OCI-M1 (cell line): ENCODE measurements around the gene RRP15.
A peak's percentile ranks its signal among the peaks of the same experiment; 100 is the strongest.

Source experiments
- DNase-seq: peaks from one replicate; lab custom pipeline; 2025; lab: John Stamatoyannopoulos, UW

Gene RRP15

GRCh38 chr1:218362418-218363076 is 77.5 kb downstream of the RRP15 start:
- no peak for DNase-seq

- no peak for DNase-seq
Measured at GRCh38 chr1:218363141-218363540, 78.0 kb downstream of the RRP15 start.

- DNase-seq: no peak
Measured at GRCh38 chr1:218364028-218364710, 79.1 kb downstream of the RRP15 start.

DNA sequence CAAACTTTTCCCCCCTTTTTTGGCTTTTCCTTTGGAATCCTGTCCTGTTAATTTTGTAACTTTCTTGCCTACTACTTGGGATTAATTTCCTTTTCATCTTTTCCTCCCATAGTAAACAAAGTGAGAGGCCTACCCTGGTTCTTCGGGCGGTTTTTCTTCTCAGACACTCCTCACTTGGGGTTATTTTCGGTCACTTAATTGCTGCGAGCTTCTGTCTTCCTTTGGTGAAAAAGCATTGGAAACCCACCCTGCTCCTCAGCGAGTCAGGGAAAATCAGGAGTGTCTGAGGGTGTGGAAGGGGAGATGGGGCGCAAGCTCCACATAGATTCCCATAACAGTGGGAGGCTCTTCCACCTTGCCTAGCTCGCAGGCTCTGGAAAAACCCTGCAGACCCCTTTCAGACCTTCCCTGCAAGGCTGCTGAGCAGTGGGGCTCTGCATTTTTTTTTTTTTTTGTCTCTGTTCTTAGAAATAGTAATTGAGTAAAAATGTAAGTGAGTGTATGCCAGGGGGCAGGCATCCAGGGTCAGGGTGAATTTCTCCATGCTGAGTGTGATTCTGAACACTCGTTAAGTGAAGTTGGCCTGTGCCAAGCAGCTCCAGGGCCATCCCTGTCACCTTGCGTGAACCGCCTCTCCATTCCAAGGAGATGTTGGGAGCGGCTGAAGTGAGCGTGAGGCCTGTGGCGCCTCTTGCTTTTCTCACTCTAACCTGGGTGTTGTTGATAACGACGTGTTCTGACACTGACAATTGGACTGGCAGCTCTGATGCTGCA is 80.3 kb downstream of the RRP15 start:
- DNase-seq: no peak

GRCh38 chr1:218366322-218367052 is 81.4 kb downstream of the RRP15 start:
- no peak for DNase-seq

GRCh38 chr1:218367118-218367517 is 82.0 kb downstream of the RRP15 start:
- no peak for DNase-seq

DNA sequence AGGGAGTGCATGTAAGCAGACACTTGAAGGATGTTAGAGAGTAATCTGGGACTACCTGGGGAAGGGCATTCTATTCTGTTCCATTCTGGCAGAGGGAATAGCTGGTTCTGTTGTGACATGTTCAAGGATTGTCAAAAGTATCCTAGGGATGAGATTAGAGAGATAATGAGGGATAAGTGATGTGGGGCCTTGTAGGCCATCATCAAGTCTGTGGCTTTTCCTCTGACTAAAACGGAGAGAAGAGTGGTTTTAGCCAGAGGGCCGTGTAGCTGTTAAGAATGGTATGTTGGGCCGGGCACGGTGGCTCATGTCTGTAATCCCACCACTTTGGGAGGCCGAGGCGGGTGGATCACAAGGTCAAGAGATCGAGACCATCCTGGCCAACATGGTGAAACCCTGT is 83.6 kb downstream of the RRP15 start:
- no peak for DNase-seq

- no peak for DNase-seq
Measured at GRCh38 chr1:218369688-218370511, 84.8 kb downstream of the RRP15 start.

GRCh38 chr1:218371927-218372672 is 87.0 kb downstream of the RRP15 start:
- DNase-seq: no peak

DNA sequence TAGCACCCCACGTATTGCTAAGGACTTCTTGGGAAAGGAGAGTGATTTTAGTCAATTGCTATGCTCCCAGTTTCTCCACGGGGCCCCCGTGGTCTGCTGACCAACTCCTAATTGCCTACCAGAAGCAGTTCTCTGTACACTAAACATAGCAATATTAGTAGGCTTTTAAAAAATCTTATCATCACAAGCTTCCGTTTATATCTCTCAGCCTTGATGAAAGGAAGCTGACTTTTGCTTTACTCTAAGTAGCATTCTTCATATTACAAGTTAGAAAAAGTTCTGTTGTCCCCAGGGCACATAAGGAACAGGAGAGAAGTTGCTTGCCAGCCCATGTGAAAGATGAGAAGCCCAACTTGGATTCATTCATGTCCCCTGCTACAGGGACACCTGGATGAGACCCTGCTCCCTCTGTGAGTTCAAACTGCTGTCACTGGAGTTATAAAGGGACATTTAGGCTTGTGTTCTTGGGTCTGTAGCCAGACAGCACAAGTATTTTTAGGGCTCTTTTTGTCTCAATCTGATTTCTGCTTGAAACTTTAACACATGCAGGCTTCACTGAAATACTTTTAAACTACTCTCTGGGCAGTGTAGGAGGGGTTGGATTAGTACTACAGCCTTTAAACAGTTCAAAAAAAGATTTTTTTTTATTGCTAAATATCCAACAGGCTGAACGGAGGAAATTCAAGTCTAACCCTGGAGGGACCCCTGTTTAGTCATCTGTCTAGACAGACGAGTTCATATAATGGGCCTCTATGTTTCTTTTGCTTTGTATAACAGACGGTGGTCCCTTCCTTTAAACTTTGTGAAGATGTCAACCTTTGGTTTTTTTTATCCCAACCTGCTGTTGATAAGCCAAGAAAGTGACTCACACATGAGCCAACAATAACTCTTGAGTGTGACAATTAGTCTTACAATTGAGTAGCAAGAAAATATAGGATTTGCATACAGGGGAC is 89.6 kb downstream of the RRP15 start:
- DNase-seq: no peak

DNA sequence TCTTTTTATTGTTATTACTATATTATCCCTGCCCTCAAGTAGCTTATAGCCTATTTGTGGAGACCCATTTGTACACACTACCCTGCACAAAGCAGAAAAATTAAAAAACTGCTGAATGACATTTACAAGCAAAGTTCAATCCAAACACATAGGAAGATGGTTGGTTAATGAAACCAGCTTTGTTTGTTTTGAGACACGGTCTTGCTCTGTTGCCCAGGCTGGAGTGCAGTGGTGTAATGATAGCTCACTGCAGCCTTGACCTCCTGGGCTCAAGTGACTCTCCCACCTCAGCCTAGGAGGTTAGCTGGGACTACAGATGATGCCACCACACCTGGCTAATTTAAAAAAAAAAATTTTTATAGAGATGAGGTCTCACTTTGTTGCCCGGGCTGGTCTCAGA is 91.6 kb downstream of the RRP15 start:
- DNase-seq: no peak

DNA sequence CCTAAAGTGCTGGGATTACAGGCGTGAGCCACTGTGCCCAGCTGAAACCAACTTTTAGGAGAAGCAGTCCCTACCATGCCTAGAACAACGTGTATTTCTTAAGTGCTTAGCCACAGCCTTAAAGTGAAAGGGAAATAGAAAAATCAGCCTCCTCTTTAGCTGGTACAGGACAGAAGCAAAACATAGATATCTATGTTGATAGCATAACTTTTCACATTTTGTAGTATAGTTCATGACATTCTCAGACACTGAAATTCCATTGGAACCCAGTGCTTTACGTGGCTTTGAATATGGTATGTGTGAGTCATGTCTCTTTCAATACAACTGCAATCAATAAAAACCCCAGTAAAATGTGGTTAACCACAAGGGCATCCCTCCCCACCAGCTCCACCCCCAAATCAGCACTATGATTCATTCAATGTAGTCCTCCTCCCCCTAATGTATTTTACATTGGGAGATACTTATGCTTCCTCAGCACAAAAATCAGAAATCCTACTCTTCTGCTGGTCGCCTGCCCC is 92.1 kb downstream of the RRP15 start:
- peak; percentile 75 for DNase-seq

GRCh38 chr1:218380125-218380977 is 95.3 kb downstream of the RRP15 start:
- DNase-seq: no peak

DNA sequence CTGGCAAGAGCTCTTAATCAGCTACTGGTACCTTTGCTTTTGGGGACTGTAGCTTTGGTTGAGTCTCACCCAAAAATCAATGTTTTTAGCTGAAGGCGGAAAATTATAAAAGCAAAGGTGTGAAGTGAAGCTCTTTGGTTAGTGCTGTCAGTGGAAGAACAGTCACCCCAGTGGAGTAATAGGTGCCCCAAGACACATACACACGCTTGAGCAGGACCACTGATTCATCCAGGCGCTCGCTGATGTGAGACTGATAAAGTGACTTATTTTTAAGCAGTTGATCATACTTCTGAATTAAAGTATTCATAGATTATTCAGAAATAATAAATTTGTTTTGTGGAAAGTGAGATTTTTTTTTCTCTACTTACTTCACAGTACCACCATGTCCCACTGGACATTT is 97.2 kb downstream of the RRP15 start:
- DNase-seq: no peak

- no peak for DNase-seq
Measured at GRCh38 chr1:218383051-218383450, 98.0 kb downstream of the RRP15 start.

DNA sequence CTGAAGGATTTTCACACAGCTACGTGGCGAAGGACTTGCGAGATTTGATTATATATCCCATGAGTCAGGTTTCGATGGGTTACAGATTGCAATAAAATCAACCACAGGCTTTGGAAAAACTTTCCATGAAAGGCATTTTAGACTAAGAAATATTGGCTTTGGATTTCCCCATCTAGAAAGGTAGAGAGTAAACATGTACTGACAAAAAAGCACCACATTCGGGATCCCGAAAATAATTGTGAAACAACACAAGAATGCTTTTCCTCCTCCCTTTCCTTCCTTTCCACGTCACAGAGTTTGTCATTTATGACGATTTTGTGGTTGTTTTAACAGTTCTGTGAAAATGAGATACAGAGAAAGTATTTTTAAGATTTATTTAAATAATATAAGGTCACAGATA is 98.6 kb downstream of the RRP15 start:
- DNase-seq: no peak

DNA sequence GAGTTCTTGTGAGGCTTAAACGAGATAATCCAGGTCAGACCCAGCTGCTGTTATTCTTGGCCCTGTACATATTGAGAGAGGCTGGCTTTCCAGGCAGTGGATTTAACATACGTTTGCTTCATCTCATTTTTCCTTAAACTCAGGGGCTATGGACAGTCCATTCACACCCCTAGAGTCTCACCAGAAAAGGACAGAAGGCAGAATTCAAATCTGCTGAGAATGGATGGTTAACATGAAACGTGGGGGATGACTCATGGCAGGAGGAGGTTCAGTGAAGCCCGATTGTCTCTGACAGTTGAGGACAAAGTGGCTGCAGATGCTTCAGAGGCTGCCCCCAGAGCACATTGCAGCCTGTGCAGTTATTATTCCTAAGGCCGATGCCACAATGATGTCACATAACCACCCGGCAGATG is 99.5 kb downstream of the RRP15 start:
- DNase-seq: no peak
